GM21825 (cell line): ENCODE measurements around the gene QSER1.
"Not testable (repeated sequence)": the region's sequence is repeated elsewhere in the genome, so short reads cannot be mapped to it uniquely, and the experiment has no call there.

ENCODE experiments used
- ATAC-seq: cut with Tn5 transposase; IDR thresholded peaks from one replicate; pipeline ENCODE4 v1.9.1; 2021; ENCODE audit warnings: mild to moderate bottlenecking, moderate library complexity; ENCODE audit not compliant: unreplicated experiment

Gene QSER1

GRCh38 chr11:32991898-32992297 is 99.3 kb downstream of the QSER1 start:
- ATAC-seq, result no peak

DNA sequence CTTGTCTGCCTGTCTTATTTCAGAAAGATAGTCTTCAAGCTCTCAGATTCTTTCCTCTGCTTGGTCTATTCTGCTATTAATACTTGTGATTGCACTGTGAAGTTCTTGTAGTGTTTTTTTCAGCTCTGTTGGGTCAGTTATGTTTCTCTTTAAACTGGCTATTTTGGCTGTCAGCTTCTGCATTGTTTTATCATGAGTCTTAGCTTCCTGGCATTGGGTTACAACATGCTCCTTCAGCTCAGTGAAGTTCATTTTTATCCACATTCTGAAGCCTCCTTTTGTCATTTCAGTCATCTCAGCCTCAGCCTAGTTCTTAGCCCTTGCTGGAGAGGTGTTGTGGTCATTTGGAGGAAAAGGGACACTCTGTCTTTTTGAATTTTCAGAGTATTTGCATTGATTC is 107.6 kb downstream of the QSER1 start:
- ATAC-seq, result no peak

- ATAC-seq, result no peak
Measured at GRCh38 chr11:33001281-33001680, 108.7 kb downstream of the QSER1 start.

DNA sequence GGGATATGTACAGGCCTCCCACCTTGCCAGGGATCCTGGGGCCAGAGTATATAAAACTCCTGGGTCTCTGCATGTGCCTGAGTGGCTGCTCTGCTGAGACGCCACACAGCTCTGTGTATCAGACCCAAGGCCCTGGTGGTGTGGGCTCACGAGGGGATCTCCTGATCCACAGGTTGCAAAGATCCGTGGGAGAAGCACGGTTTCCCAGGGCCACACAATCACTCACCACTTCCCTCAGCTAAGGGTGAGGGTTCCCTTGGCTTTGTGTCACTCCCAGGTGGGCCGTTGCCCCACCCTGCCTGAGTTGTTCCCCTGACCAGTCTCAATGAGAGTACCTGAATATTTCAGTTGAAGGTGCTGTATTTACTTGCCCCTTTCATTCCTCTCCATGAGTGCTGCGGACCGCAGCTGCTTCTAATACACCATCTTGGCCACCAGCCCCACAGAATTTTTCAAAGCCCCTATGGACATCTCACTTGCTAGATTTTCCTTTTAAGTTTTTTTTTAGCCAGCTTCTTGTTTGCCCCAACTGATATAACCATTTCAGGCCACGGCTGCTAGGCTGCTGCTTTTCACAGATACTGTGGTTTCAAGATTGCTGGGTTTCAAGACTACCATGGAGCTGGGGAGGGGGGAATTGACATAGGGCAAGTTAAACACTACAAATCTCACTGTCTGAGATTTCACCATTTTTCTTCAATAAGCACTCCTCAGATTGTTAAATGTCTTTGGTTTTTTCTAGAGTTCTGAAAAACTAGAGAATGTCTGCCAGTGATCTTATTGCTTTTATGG is 109.3 kb downstream of the QSER1 start:
- no peak for ATAC-seq

DNA sequence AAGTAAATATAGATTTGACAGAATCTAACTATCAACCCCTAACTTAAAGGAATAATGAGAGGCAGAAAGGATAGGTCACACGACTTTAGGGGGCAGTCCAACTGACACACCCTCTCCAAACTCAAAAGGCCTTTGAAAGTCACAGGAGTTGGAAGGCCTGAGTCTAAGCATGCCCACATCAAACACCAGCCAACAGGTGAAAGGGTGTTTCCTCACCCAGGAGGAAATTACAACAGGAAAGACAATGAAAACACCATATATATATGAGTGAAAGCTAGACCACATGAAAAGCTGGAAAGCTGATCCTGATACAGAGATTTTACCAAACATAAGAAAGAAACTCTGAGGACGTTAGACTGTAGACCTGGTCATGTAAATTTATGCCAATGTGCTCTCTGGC is 112.6 kb downstream of the QSER1 start:
- ATAC-seq, result no peak

DNA sequence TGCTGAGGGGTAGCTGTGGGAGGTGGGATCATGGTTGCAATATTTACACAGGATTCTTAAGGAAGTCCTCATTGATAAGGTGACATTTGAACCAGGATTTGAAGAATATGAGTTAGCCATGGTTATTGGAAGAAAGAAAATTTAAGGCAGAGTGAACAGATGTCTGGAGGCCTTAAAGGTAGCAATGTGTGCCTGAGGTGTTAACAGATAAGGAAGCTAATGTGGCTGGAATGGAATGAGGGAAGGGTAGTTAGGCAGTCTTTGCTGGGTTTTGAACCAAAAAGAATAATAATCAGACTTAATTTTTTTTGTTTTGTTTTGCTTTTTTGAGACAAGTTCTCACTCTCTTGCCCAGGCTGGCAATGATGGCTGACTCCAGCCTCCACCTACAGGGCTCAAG is 113.4 kb downstream of the QSER1 start:
- no peak for ATAC-seq

GRCh38 chr11:33013755-33014154 is 121.1 kb downstream of the QSER1 start:
- ATAC-seq, result no peak

- ATAC-seq, result peak; percentile 73
Measured at GRCh38 chr11:33015621-33016551, 123.3 kb downstream of the QSER1 start, which contains the start of gene DEPDC7. Gene DEPDC7, plus strand, starts transcription at chr11:33015878. Its CDS starts 78 bp downstream, at chr11:33015956.

GRCh38 chr11:33016654-33017053 is 124.0 kb downstream of the QSER1 start:
- ATAC-seq, result no peak

GRCh38 chr11:33017478-33017877 is 124.9 kb downstream of the QSER1 start:
- no peak for ATAC-seq

DNA sequence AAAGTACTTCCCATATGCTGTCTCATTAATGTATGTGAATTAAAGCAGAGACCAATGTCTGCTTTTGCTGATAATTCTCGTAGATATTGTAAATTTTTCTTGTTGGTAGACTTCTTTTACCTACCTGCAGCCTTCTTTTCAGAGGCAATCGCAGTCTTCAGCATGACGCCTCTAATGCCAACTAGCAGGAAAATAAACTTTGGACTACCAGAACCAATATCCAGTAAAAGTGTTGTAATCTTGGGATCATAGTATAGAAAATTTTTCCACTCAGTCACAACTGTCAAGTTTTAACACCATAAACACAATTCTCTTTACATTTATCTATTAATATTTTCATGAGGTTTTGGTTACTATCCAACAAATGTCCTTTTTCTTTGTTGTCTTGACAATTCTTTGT is 125.4 kb downstream of the QSER1 start:
- ATAC-seq, result no peak

DNA sequence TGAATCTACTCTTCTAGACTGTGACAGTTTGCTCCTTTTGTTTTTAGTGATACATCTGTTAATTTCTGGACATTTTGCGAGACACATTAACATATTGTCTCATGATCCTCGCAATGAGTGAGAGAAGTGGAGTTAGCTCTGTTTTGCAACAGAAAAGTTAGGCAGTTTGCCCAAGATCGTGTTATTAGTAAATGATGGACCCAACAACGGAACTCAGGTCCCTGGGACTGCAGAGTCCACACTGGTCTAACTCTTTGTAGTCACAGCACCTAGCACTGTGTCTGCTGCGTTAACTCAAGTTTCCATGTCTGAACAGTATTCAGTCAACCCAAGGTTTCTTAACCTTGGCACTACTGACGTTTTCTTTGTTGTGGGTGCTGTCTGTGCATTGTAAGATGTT is 126.2 kb downstream of the QSER1 start:
- ATAC-seq, result no peak

DNA sequence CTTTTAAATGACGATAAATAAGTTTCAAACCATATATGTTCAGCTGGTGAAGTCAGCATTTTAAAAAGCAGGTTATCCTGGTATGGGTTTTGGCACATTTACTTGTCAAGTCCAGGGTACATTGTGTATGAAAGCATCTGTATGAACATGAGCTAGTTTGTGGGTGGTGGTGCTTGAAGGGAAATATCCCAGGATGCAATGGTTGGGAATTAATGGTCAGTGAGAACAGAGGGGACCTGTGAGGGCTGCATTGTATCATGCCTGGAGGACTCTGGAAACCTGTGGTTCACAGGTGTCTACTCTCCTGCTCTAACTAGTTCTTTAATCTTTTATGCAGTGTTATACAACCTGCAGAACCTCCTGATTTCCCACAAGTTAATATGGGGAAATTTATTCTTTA is 128.9 kb downstream of the QSER1 start:
- no peak for ATAC-seq

DNA sequence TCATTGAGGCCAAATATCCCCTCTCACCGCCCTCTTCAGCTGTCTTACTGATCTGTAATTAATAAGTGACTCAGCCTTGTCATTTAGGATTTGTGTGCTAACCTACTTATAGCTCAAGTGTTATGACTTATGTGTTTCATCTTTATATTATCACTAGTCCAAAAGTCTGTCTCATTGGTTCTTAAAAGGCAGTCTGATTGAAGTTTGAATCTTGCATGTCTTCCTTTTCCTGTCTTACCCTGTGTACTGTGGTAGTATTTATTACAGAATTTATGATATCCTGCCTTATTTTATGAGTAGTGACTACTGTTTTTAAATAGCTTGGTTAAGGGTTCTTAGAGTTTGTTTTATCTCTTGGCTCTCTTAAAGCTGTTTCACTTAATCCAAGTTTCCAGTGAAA is 129.3 kb downstream of the QSER1 start:
- no peak for ATAC-seq

DNA sequence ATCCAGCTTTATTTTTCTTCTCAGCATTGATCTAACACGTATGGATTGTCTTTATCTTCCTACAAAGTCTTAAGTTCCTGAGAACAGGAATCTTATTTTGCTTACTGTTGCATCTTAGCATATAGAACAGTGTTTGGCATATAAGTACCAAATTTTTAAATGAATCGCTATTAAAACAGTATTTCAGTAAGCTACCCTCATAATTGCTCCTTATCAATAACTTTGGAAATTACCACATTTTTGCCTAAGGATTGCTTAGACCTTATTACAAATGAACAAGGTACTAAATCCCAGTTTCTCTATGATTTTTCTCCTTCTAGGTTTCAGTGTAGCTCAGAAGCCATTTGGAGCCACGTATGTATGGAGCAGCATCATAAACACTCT is 132.7 kb downstream of the QSER1 start:
- ATAC-seq, result no peak

DNA sequence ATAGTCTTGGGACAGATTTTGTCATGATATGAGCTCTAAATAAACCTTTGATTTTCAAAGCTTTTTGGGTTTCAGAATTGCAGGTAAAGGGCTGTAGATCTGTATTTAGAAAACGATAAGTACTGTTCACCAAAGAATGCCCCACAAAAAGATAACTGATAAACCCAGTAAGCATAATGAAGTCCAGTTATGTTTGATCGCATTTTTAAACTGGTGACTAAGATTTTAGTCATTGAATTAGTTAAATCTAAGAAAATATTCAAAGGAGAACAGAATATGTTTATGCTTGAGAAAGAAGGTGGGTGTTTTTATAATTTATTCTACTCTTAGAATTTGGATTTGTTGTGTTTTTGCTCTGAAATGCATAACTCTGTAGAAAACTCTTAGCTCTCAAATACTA is 134.6 kb downstream of the QSER1 start:
- ATAC-seq, result no peak

DNA sequence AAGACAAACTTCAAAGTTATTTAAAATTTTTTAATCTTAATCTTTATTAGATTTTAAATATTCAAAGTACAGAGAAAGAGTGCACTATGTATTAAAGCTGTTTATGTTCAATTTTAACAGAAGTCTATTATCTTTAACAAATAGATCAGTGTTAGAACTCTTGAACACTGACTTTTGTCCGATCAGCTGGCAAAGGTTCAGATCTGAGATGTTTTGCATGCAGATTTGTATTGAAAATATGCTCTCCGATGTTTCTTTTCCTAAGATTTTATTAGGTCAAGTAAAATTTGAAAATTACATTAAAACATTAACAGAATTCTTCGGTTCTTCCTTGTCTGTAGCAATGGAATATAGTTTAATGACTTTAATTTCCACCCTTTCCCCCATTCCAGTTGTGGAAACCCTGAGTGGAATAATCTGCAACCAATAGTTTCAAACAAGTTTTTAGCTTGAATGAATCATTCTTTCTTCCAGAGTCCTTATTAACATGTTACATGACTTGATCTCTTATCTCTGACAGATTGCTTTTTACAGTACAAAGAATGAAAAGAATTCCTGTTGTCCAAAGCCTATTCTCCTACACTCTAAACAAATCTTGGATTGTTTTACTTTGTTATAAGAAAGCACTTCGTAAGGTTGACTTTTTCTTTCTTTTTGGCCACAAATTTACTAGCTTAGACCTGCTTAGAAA is 135.4 kb downstream of the QSER1 start:
- no peak for ATAC-seq

DNA sequence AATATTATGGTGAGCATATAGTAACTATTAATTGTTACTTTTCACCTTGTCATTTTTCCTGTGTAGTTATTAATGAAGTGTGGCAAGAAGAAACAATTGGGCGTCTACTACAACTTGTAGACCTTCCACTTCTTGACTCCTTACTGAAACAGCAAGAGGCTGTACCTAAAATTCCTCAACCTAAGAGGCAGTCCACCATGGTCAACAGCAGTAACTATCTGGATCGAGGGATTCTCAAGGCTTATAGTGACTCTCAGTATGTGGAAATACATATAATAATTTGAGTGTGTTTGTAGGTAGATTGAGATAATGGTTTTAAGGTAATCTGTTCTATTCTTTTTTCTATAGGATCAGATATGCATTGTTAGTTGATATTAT is 135.9 kb downstream of the QSER1 start:
- ATAC-seq, result no peak

DNA sequence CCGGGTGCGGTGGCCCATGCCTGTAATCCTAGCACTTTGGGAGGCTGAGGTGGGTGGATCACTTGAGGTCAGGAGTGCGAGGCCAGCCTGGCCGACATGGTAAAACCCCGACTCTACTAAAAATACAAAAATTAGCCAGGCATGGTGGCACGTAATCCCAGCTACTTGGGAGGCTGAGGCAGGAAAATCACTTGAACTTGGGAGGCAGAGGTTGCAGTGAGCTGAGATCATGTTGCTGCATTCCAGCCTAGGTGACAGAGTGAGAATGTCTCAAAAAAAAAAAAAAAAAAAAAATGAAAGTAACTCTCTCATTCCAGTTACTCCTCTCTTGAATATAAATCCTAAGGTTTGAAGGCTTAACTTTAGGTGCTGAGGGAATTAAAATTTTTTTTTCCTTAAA is 136.6 kb downstream of the QSER1 start:
- ATAC-seq, result not testable (repeated sequence)
